ENCODE data around the gene PITRM1. TPM values are rescaled to one million over a fixed set of nuclear protein-coding genes. Genes with fewer than 3 reads are reported as not detected.

The PITRM1 gene
- polyA plus RNA-seq, 4 donors = 61.8 to 83.6 (median 61.9) TPM

DNA sequence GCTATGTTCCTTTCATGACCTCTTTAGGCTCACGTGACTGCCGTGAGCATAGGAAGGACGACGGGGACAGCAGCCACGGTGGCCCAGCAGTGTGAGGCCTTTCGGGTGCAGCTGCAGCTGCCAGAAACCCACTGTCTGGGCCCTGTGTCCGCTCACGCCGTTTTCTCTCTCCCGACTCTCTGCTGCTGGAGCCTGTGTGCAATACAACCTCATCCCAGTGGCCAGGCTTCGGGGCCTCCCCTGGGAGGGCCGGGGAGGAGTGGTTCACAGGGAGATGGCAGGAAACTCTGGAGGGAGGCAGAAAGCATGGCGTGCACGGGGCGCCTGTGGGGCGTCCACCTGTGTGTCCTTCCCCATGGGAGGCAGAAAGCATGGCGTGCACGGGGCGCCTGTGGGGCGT is 66.7 kb downstream of the PITRM1 start:
- no peak for DNase-seq (ENCODE audit: low read depth in 4 of 4, low spot score in 2 of 4)

GRCh38 chr10:3105166-3105565 is 67.4 kb downstream of the PITRM1 start:
- no peak for DNase-seq (ENCODE audit: low read depth in 4 of 4, low spot score in 2 of 4)

- no peak for DNase-seq (ENCODE audit: low read depth in 4 of 4, low spot score in 2 of 4)
These were observed 68.2 kb downstream of the PITRM1 start for GRCh38 chr10:3104251-3104918.

DNA sequence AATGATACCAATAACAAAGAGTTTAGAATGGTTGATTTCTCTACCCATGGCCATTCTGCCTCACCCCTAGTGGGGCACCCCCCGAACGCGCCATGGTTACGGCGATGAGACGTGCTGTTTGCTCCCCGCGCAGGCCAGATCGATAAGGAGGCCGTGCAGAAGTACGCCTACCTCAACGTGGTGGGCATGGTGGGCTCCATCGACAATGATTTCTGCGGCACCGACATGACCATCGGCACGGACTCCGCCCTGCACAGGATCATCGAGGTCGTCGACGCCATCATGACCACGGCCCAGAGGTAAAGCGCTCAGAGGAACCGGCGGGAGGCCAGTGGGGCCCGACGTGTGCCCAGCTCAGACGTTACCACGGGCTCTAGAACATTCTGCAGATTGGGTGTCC is 68.9 kb downstream of the PITRM1 start:
- no peak for DNase-seq (ENCODE audit: low read depth in 4 of 4, low spot score in 2 of 4)

GRCh38 chr10:3102720-3103427 is 69.7 kb downstream of the PITRM1 start:
- no peak for DNase-seq (ENCODE audit: low read depth in 4 of 4, low spot score in 2 of 4)

GRCh38 chr10:3100856-3101640 is 71.5 kb downstream of the PITRM1 start:
- no peak for DNase-seq (ENCODE audit: low read depth in 4 of 4, low spot score in 2 of 4)

- no peak for DNase-seq (ENCODE audit: low read depth in 4 of 4, low spot score in 2 of 4)
These were observed 72.3 kb downstream of the PITRM1 start for GRCh38 chr10:3100093-3100792.

DNA sequence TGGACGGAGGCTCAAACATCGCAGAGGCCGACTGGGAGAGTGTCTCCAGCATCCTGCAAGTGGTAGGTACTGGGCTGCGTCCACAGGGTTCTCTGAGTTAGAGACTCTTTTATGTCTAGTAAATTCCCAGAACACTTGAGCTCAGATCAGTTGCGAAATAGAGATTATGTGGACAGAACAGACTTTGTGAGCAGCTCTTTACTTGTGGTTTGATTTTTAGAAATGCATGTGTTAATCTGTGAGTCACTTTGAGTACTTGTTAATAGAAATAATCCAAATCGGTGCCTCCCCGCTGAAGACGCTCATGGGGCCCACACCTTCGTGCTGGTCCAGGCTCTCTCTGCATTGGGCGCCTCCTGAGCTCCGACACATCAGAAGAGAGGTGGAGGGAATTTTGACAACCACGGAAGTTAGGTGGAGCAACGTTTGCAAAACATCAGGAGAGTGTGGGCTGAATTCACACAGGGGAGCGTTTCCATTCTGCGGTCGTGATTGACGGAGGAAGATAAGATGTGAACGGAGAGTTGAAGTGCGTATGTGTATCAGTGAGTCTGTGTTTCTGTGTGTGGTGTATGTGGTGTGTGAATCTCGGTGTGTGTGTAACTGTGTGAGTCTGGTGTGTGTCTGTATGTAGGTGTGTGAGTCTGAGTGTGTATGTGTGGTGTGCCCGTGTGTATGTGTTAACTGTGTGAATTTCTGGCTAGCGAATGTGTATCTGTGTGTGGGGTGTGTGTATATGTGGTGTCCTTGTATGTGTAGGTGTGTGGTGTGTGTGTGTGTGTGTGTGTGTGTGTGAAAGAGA is 73.1 kb downstream of the PITRM1 start:
- DNase-seq (ENCODE audit: low read depth in 4 of 4, low spot score in 2 of 4) = no peak

DNA sequence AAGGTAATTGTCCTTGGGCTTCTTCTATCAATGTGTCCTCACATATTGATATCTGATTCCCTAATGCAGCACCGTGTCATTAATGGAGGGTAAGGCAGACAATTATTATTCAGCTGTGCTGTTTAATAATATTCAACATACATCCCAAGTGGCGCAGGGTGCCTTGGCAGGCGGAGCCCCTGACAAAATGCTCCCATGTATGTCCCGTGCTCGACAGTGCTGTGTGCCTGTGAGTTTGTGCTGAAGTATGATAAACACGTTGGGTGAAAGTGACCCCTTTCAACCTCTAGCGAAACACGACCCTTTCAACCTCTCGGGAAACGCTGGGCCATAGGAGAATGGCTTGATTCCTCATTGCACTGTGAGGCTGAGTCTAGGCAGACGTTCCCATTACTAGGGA is 73.9 kb downstream of the PITRM1 start:
- DNase-seq (ENCODE audit: low read depth in 4 of 4, low spot score in 2 of 4) = no peak

GRCh38 chr10:3097160-3097559 is 75.4 kb downstream of the PITRM1 start:
- DNase-seq (ENCODE audit: low read depth in 4 of 4, low spot score in 2 of 4) = no peak

- DNase-seq (ENCODE audit: low read depth in 4 of 4, low spot score in 2 of 4) = no peak
These were observed 76.4 kb downstream of the PITRM1 start for GRCh38 chr10:3096149-3096548.

- no peak for DNase-seq (ENCODE audit: low read depth in 4 of 4, low spot score in 2 of 4)
These were observed 77.0 kb downstream of the PITRM1 start for GRCh38 chr10:3095373-3096139.

DNA sequence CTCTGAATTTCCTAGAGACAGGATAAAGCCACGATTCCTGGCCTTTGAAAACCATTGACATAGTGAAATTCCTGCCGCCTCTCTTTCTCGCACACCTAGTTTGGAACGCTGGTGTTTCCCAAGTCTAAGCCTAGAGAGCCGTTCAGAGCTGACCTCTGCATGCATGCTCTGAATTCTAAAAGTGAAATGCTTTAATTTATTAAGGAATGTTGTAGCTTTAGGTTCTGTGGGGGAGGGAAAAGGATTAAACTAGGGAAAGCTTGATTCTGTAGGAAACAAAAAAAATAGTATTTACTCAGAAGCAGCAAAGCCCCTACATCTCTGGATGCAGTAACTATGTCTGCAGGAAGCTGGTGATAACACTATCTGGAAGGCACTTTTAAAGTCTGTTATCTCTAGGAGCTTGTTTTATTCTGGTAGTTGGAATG is 78.0 kb downstream of the PITRM1 start:
- DNase-seq (ENCODE audit: low read depth in 4 of 4, low spot score in 2 of 4) = no peak

- DNase-seq (ENCODE audit: low read depth in 4 of 4, low spot score in 2 of 4) = no peak
These were observed 78.6 kb downstream of the PITRM1 start for GRCh38 chr10:3093996-3094395.

DNA sequence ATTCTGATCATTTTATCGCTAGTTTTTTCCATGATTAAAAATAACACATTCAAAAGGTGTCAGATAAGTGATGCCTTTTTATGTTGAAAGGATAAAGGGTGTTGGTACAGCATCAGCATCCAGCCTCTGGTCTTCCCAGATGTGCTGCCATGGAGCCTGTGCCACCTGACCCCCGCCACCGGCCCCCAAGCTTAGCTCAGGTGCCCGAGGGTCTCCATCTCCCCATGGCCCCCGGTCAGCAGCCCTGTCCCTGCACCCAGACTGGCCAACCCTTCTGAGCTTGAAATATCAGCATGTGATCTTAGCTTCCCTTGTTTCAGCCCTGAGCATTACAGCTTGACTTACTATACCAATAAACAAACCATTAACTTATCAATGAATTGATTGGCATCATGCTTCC is 80.7 kb downstream of the PITRM1 start:
- no peak for DNase-seq (ENCODE audit: low read depth in 4 of 4, low spot score in 2 of 4)

DNA sequence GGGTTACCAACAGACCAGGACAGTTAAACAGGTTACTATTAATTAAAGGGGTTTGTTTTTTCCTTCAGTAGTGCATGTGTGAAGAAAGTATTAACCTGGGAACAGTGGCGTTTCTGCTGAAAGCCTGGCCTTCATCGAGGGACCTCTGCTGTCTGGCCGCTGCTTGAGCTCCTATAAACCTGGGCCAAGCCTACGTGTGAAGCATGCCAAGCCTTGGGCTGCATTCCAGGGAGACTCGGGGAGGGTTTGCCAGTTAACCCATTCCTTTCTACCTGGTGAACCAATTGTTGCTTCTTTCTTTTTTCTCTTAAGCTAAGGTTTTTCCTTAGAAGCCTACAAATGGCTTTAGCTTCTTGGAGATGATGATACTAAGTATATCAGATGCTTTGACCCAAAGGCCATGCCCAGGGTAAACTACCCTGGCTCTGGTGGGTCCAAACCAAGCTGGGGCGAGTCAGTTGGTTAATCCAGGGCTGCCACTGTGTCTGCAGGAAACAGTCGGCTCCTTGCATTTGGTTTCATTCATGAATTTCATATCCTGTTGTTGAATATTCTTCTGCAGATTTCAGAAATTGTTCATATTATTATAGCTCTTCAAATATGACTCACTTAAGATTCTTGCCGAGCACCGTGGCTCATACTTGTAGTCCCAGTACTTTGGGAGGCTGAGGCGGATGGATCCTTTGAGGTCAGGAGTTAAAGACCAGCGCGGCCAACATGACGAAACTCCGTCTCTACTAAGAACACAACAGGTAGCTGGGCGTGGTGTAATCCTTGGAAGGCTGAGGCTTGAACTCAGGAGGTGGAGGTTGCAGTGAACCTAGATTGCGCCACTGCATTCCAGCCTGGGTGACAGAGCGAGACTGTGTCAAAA is 81.4 kb downstream of the PITRM1 start:
- no peak for DNase-seq (ENCODE audit: low read depth in 4 of 4, low spot score in 2 of 4)

GRCh38 chr10:3090388-3090787 is 82.2 kb downstream of the PITRM1 start:
- no peak for DNase-seq (ENCODE audit: low read depth in 4 of 4, low spot score in 2 of 4)
